Spleen (tissue), 7 donors: ENCODE data around the gene GGNBP2.

Source experiments
- POLR2A ChIP-seq, 3 donors: fragments of 450-650 bp; IDR thresholded peaks; one replicate each; pipeline ENCODE4 v1.5.1; 2017; ENCODE audit warnings: antibody characterized with exemption in 3 of 3, mild to moderate bottlenecking in 1 of 3
- TF ChIP-seq, protein P1 (sequence below), 11 experiments: fragments of 200-600 bp in 7 of 11; fragments of 450-650 bp in 4 of 11; sonication (generic) in 4 of 11; IDR thresholded peaks in 8 of 11; conservative IDR thresholded peaks in 3 of 11; 1 replicate in 7 of 11; 2 replicates in 4 of 11; pipeline versions ENCODE4 v1.4.0 to v1.8.0; 2016 to 2021; ENCODE audit warnings: antibody characterized with exemption in 11 of 11, inconsistent platforms in 4 of 11, mild to moderate bottlenecking in 1 of 11
- donor health status: DM: no; HTN: no; CAD: no; lungs with moderate emphysema.
- donor health status: DM: no; HTN: no; CAD: no.
- donor health status: DM: no; HTN: no; CAD: no.

DNA sequence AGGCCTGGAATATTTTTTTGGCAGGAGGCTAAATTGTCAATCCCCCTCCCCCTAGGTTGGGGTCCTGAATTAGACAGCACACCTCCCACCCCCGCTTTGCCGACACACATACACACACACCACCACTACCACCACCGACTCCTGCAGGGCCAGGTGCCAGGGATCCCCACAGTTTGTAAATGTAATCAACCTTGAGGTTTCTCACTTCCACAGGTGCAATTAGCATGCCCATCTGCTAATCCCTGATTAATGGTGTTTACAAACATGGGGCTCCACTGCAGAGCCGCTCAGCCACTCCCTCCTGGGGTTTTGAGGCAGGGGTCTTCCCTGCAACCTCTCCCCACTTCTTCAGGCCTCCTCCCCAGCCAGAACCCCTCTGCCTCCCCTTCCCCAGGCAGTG lies 68.4 kb downstream of the GGNBP2 start:
- TF ChIP-seq, protein P1, sequence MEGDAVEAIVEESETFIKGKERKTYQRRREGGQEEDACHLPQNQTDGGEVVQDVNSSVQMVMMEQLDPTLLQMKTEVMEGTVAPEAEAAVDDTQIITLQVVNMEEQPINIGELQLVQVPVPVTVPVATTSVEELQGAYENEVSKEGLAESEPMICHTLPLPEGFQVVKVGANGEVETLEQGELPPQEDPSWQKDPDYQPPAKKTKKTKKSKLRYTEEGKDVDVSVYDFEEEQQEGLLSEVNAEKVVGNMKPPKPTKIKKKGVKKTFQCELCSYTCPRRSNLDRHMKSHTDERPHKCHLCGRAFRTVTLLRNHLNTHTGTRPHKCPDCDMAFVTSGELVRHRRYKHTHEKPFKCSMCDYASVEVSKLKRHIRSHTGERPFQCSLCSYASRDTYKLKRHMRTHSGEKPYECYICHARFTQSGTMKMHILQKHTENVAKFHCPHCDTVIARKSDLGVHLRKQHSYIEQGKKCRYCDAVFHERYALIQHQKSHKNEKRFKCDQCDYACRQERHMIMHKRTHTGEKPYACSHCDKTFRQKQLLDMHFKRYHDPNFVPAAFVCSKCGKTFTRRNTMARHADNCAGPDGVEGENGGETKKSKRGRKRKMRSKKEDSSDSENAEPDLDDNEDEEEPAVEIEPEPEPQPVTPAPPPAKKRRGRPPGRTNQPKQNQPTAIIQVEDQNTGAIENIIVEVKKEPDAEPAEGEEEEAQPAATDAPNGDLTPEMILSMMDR (IDR thresholded peaks at IDR 0.05 in 8 of 11, conservative IDR thresholded peaks at IDR 0.05 in 3 of 11) = no peak
- no peak for TF ChIP-seq POLR2A (IDR thresholded peaks at IDR 0.05)
